ENCODE results near the gene B3GAT3.
A peak's percentile ranks its signal among the peaks of the same experiment; 100 is the strongest.
"Not testable (repeated sequence)": the region's sequence is repeated elsewhere in the genome, so short reads cannot be mapped to it uniquely, and the experiment has no call there.

B3GAT3 gene

GRCh38 chr11:62575156-62575555 is 46.6 kb downstream of the B3GAT3 start:
- DNase-seq = no peak

- DNase-seq = no peak
Measured at GRCh38 chr11:62574363-62575071, 47.3 kb downstream of the B3GAT3 start.

GRCh38 chr11:62573592-62574362 is 48.0 kb downstream of the B3GAT3 start, which contains the start of gene EEF1G:
Gene EEF1G (minus strand): TSS chr11:62573891. CDS start chr11:62573842, 49 bp downstream.
- peak; percentile 98 for DNase-seq

- no peak for DNase-seq
Measured at GRCh38 chr11:62573006-62573591, 48.7 kb downstream of the B3GAT3 start.

GRCh38 chr11:62572431-62572830 is 49.4 kb downstream of the B3GAT3 start:
- no peak for DNase-seq

- DNase-seq = not testable (repeated sequence)
Measured at GRCh38 chr11:62571493-62571892, 50.3 kb downstream of the B3GAT3 start.

GRCh38 chr11:62570903-62571302 is 50.9 kb downstream of the B3GAT3 start:
- not testable (repeated sequence) for DNase-seq

- DNase-seq = no peak
Measured at GRCh38 chr11:62569611-62570010, 52.2 kb downstream of the B3GAT3 start.

- DNase-seq = no peak
Measured at GRCh38 chr11:62567018-62567633, 54.7 kb downstream of the B3GAT3 start.

GRCh38 chr11:62566247-62566646 is 55.5 kb downstream of the B3GAT3 start:
- no peak for DNase-seq

Data from NCI-H187 treated with DMSO at 0.1 percent for 48 hours (cell line).